HG02610 (cell line): ENCODE results near the gene MARCKSL1.
"Not testable (repeated sequence)": the region's sequence is repeated elsewhere in the genome, so short reads cannot be mapped to it uniquely, and the experiment has no call there.

Experiments used
- ATAC-seq: cut with Tn5 transposase; IDR thresholded peaks from one replicate; pipeline ENCODE4 v1.9.1; 2021; ENCODE audit warnings: mild to moderate bottlenecking, moderate library complexity; ENCODE audit not compliant: unreplicated experiment

Gene MARCKSL1

GRCh38 chr1:32291145-32291707 is 44.8 kb downstream of the MARCKSL1 start:
- no peak for ATAC-seq

GRCh38 chr1:32289256-32289655 is 46.8 kb downstream of the MARCKSL1 start:
- no peak for ATAC-seq

GRCh38 chr1:32286763-32287162 is 49.3 kb downstream of the MARCKSL1 start:
- ATAC-seq, result no peak

GRCh38 chr1:32285658-32286057 is 50.4 kb downstream of the MARCKSL1 start:
- ATAC-seq, result no peak

GRCh38 chr1:32284777-32285176 is 51.3 kb downstream of the MARCKSL1 start:
- ATAC-seq, result not testable (repeated sequence)
